ENCODE measurements around the gene GABPB1. TPM values are rescaled to one million over a fixed set of nuclear protein-coding genes. Genes with fewer than 3 reads are reported as not detected.
"Not testable (repeated sequence)": the region's sequence is repeated elsewhere in the genome, so short reads cannot be mapped to it uniquely, and the experiment has no call there.

Gene GABPB1
- total RNA-seq, result 16.0 TPM

DNA sequence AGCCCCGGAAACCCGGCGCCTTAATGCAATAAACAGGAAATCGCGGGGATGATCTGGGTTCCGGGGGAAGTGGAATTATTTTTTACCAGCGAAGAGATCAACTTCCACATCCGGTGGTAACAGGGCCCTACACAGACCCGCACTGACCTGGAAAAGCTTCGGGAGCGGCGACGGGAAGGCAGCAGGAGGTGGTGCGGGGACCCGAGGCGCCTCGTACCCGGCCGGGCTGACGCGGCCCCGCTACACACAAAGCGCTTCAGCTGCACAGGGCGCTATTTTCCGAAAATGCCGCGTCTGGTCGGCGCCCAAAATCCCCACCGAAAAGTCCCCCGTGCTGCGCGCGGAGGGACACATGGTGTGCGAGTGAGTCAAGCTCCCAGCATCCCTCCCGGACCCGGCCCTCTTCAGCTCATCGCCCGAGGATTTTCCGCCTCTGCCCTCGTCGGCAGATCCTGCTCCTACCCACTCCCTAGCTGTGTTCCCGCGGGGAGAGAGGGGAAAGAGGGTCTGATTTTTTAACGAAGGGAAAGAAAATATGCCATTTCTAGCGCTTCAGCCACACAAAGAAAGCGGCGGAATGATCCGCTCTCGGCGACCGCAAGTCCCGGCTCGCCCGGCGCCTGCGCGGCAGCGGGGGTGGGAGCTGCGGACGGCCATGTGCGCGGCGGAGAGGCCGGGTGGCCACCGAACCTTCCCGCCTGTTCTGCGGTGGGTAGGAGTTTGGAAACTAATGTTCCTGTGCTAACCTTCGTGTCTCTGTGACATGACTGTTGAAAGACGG is at the start of gene GABPB1:
TSS of gene GABPB1 (minus strand) at position 361 of the 781 bp plus-strand sequence. CDS start 45,400 bp downstream, outside the sequence.
- DNase-seq (ENCODE audit: low spot score), result peak; percentile 86

DNA sequence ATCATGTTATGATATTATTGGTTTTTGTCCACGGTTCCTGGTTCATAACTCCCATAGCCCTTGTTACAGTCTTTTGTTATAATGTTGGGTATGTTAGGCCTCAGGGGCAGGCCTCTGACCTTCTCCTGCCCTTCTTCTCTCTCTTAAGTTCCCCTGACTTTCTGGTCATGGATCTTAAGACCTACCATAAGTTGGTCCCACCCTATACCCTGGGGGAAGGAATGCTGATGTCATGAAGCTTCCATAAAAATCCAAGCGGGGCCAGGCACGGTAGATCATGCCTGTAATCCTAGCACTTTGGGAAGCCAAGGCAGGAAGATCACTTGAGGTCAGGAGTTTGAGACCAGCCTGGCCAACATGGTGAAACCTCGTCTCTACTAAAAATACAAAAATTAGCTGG is 36.6 kb upstream of the GABPB1 start:
- not testable (repeated sequence) for DNase-seq (ENCODE audit: low spot score)

DNA sequence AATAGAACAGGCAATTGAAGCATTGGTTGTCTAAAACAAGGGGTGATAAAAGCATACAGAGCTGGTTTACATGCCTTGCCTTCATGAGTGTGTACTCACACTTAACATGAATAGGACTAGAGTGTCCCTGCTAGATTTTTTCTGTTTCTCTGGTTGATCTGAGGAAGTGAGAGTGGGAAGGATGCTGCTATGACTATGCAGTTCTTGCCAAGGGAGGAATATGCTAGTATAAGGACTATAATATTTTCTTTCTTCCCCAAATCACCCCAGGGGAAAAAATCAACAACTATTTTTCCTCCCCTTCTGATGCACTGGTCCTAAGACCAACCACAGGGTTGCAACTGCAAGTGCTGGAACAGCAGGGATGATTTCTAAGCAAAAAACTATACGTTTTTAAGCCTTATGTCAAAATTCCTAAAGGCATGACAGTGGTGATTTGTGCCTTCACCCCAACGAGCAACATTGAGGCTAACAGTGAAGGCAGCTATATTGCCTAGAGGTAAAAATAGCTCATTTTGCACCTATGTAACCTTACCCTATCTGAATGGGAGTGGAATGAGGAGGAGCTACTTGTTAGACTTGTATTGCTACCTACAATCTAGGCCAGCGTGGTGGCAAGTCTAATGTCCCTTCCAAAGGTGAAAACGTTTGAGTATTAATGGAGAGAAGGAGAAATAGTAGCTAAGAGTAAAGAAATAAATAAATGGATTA is 35.7 kb upstream of the GABPB1 start:
- DNase-seq (ENCODE audit: low spot score), result no peak

DNA sequence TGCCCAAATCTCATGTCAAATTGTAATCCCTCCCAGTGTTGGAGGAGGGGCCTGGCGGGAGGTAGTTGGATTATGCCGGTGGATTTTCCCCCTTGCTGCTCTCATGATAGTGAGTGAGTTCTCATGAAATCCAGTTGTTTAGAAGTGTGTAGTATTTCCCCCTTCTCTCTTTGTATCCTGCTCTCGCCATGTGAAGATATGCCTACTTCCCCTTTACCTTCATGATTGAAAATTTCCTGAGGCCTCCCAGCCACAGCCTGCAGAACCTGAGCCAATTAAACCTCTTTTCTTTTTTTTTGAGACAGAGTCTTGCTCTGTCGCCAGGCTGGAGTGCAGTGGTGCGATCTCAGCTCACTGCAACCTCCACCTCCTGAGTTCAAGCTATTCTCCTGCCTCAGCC is 27.4 kb upstream of the GABPB1 start:
- not testable (repeated sequence) for DNase-seq (ENCODE audit: low spot score)

DNA sequence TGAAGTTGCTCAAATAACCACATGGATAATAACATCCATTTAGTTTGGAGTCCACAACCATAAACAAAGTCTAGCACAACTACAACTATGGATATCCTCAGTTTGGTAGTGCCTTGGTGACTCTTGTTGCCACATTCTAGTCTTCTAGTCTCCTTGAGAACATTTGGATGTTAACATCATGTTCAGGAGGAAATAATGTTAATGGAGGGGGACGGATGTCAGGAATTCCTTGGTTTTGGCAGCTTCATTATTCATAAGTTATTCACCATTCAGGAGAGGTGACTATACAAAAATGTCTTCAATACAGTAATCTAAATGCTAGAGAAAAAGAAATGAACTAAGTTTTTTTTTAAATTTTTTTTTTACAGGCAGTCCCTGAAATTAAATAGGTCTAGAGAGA is 26.4 kb upstream of the GABPB1 start:
- DNase-seq (ENCODE audit: low spot score), result no peak

DNA sequence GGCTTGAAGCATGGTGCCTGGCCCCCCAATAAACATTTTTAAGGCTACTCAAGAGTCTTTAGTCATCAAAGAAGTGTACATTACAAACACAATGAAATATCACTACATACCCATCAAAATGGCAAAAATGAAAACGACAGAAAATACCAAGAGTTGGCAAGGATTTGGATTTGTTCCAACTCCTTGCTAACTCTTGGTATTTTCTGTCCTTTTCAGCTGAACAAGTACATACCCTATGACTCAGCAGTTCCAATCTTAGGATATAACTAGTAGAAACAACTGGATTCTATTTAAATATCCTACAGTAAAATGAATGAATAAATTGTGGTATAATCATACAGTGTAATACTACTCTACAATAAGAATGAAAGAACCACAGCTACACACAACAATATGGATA is 25.1 kb upstream of the GABPB1 start:
- DNase-seq (ENCODE audit: low spot score), result no peak

DNA sequence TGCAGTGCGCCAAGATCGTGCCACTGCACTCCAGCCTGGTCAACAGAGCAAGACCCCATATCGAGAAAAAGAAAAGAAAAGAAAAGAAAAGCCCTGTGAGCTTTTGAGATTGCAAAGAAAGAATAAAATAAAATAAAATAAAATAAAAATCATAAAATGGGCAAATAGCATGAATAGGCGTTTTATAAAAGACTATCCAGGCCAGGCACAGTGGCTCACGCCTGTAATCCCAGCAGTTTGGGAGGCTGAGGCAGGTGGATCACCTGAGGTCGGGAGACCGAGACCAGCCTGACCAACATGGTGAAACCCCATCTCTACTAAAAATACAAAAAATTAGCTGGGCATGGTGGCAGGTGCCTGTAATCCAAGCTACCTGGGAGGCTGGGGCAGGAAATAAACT is 24.4 kb upstream of the GABPB1 start:
- DNase-seq (ENCODE audit: low spot score), result not testable (repeated sequence)

DNA sequence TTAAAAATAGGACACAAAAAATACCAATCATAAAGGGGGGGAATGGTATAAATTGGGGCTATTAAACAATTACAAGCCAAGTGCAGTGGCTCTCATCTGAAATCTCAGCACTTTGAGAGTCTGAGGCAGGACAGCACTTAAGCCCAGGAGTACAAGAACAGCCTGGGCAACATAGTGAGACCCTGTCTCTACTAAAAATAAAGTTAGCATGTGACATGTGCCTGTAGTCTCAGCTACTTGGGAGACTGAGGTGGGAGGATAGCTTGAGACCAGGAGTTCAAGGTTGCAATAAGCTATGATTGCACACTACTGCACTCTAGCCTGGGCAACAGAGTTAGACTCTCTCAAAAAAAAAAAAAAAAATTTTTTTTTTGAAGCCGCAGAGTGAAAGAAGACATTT is 23.8 kb upstream of the GABPB1 start:
- no peak for DNase-seq (ENCODE audit: low spot score)

DNA sequence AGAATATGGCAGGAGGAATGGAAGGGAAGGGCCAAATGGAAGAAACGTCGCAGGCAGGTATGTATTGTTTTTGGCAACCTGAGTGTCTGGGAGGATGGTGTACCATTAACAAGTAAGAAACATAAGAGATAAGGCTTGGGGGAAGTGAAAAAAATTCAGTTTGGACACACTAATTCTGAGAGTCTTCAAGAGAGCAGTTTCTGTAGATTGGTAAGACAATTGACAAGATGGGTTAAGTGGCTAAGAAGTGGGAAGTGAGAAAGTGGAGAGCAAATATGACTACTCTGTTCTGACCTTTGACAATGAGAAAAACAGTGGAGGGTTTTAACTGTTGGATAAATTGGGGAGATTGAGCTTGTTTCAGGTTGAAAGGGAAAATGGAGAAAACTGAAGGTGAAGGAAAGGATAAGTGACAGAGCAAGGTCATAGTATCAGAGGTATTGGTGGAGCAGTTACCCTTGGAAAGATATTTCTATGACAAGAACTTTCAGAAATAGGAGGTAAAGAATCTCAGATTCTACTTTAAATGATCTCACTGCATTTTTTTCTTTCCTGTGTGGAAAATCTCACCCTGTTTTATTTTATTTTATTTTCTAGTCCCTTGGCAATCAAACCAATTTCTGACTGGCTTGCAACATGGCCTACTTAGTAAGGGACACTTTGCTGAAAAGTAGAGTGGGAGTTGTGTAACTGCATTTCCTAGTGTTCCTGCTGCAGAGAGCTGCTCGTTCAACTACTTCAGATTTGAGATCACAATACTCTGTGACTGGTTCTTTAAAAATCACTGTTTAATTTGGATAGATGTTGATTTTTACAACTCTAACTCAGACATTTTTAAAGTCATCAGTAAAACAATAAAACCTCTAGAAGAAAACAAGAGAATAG is 23.1 kb upstream of the GABPB1 start:
- no peak for DNase-seq (ENCODE audit: low spot score)

DNA sequence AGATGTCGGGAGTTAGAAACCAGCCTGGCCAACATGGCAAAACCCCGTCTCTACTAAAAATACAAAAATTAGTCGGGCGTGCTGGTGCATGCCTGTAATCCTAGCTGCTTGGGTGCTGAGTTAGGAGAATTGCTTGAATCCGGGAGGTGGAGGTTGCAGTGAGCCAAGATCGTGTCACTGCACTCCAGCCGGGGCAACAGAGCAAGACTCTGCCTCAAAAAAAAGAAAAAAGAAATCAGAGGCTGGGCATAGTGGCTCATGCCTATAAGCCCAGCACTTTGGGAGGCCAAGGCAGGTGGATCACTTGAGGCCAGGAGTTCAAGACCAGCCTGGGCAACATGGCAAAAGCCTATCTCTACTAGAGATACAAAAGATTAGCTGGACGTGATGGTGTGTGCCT is 14.6 kb upstream of the GABPB1 start:
- DNase-seq (ENCODE audit: low spot score), result not testable (repeated sequence)

DNA sequence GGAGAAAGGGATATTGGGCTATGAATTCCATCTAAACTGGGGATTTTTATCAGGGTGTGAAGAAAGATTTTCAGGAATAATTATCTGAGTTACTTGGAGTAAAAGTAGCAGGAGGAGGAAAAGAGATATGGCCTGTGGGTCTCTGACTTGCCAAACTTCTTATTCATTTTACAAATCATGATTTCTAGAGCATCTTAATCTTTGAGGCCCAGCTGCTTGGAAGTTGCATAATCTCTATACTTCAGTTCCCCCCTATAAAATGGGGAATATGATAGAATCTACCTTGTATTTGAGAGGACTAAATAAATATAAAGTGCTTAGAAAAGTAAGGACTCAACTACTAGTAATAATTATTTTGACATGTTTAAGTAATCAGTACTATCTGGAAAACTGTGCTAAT is 11.0 kb upstream of the GABPB1 start:
- no peak for DNase-seq (ENCODE audit: low spot score)

DNA sequence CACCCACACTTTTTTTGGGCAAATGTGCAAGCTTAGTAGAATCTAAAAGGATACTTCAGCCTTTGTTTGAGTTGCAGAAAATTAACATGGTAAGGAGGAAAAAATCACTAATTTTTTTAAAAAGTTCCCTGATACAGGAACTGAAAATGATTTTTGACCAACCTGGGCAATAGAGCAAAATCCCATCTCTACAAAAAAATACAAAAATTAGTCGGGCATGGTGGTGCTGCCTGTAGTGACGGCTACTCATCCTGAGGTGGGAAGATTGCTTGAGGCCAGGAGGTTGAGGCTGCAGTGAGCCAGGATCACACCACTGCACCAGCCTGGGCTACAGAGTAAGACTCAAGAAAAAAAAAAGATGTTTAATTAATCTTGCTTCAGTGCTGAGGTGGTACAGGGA is 10.6 kb upstream of the GABPB1 start:
- DNase-seq (ENCODE audit: low spot score), result no peak

DNA sequence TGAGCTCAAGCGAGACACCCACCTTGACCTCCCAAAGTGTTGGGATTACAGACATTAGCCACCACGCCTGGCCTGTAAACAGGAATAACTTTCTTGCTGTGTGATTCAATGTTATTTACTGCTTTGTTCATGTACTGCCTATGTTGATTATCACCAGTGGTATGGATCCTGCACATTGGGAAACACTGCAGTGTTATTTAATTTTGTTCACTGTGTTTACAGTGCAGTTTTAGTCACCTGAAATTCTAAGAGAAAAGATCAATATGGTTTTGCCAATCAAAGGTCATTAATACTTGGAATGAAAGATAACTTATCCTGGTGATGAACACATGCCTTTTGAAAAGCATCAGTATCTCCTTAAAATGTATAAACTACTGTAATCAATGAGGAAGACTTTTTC is 8.6 kb upstream of the GABPB1 start:
- DNase-seq (ENCODE audit: low spot score), result no peak

DNA sequence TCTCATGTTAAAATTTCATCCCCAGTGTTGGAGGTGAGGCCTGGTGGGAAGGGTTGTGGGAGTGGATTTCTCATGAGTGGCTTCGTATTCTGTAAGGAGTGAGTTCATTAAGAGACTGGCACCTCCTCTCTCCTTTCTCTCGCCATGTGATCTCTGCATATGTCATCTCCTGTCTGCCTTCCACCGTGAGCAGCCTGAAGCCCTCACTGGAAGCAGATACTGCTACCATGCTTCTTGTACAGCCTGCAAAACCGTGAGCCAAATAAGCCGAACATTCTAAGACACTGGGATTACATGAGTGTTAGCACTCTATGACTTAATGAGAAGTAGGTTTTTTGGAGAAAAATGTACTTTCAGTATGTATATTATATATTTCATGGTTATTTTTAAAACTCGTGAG is 6.8 kb upstream of the GABPB1 start:
- DNase-seq (ENCODE audit: low spot score), result no peak

DNA sequence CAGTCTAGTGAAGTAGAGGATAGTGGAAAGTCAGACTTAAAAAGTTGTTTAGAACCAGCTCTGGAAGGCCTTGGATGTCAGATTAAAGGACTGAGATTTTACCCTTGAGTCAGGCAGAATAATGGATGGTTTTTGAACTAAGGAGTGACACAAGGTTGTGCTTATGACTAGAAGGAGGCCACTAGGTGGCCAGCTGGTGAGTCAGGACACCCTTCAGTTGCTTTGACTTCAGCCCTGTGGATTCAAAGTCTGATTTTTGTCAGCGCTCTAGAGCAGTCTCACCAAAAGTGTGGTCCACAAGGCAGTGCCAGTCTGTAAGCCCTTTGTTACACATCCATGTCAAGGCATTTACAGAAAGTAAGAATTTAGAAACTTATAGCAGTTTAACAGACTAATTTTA is 3.8 kb upstream of the GABPB1 start:
- DNase-seq (ENCODE audit: low spot score), result no peak

DNA sequence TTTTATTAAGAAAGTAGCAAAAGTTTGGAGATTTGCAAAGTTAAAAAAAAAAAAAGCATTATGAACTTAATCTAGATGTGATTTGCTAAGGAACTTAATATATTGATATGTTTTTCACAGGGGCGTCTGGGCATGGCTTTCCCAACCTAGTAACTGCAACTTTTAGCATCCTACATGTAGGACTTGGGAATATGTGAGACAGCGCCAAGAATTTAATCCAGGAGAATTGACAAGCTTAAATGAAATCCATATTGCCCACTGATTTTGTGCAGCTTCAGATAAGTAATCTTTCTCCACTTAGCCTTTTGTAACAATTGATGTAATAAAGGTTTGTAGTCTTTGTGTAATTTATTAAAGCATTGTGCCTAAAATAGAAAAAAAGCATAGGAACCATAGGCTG is 982 bp upstream of the GABPB1 start:
- no peak for DNase-seq (ENCODE audit: low spot score)

DNA sequence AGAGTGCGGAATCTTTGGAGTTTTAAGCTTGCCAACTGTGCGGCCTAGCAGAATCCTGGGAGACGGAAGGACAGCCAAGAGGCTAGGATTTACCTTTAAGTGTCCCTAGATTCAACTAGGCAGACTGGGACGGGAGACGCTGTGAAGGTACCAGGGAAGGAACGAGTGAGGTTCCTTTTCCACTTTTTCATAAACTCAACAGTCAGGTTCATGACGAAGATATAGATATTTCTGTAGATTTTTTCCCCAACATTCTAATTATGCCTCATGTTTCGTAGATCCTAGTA is 564 bp upstream of the GABPB1 start:
- DNase-seq (ENCODE audit: low spot score), result no peak

DNA sequence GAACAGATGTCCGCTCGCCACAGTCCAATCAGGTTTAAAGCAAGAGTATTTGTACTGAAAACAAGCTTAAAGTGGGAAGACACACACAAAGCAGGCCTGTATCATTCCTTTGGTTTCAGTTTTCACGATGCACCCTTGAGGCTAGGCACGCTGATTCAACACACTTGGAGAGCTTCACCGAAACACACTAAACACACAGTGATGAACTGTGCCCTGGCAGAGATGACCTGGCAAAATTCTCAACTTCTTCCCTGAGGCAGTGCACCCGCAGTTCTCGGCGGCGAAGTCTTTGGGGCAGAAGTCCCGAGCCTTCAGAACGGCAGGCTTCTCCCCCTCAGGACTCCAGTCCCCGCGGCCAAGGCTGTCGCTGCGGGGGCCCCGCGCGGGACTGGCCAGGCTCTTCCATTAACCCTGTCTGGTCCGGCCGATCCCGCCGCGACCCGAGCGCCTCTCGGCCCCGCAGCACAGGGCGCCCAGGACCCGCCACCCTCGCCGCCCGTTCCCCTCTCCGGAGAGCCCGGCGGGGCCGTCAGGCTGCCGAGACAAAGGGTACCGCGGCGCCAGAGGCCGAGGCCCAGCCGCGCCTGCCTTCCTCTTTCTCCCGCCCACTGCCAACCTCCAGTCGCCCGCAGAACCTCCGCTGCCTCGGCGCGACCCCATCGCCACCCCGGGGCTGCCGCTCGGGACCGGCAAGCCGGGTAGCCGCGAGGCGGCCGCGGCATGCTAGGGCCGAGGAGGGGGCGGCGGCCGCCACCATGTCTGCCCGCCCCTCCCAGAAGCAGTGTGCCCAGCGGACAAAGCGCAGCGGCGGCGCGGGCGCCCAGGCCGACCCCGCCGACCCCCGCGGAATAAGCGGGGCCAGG is 792 bp downstream of the GABPB1 start:
- DNase-seq (ENCODE audit: low spot score), result peak; percentile 51

DNA sequence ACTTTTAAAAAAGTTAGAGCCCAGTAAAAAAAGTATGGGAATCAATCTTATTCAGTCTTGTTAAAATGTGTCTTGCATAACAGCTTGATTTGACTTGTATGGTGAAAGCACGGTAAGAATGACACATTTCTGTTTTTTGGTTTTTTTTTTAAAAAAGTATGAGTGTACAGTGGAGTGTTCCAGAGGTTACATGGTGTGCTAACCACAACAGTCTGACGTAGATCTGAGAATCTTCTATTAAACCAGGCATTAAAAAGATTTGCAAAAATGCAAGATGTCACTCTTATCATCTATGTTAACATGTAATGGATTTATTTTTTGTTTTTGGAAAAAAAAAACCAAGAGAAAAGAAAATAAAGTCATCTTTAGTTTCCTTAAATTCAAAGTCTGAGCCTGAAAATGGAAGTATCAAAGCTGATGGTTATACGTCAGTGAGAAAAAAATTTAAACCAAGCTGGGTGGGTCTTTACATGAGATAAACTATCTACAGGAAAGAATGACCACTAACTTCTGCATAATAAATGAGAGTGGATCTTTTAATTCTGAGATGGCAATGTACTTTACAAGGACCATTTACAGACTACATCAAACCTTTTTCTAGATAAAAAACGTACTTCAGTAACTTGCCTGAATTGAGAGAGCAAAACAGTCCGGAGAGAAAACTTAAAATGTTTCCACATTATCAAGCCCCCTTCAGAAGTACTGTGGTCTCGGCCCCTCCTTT is 1.6 kb downstream of the GABPB1 start:
- DNase-seq (ENCODE audit: low spot score), result no peak

DNA sequence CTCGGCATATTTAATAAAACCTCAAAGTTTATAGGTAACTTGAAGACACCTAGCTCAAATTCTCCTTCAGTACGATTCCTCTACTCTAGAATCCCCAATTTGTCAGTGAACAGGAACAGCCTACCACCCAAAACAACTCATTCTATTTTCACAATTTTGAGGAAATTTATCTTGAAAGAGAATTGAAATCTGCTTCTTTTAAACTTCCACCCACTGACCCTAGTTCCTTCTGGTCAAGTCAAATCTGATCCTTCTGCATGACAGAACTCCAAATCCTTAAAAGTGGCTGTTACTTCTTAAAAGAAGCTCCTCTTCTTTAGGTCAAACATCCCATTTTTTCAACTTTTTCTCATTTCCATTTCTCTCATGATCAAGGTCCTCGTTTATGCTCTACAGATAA is 4.4 kb downstream of the GABPB1 start:
- DNase-seq (ENCODE audit: low spot score), result no peak

DNA sequence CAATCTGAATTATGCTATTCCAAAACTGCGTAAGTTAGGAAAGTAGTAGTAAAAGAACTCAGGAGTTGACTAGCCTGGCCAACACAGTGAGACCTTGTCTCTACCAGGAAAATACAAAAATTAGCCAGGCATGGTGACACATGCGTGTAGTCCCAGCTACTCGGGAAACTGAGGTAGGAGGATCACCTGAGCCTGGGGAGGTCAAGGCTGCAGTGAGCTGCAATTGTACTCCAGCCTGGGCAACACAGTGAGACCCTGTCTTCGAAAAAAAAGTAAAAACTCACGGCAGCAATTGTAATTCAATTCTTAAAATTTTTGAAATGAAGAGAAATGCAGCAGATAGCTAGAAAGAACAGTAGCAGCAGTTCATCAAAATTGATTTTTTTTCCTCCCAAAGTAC is 9.7 kb downstream of the GABPB1 start:
- DNase-seq (ENCODE audit: low spot score), result no peak

Data from mucosa of gallbladder (tissue), 1 donor.